SK-N-SH (cell line): ENCODE results near the gene KRT3. TPM values are rescaled to one million over a fixed set of nuclear protein-coding genes. Genes with fewer than 3 reads are reported as not detected.

Source experiments
- CTCF ChIA-PET: fragments of 300-600, 350-600 bp; formaldehyde crosslinking; extraction: SDS; loops from one replicate; lab custom pipeline; 2021; lab: Yijun Ruan, JAX
- POLR2A ChIA-PET: fragments of 350-600 bp; sonication (Branson Sonifier 250); formaldehyde crosslinking; extraction: SDS; loops from one replicate; lab custom pipeline; 2020; ENCODE audit warnings: antibody characterized with exemption, inconsistent platforms; lab: Yijun Ruan, JAX
- DNase-seq: peaks from one replicate; pipeline ENCODE4 v3.0.0; 2012
- H2AFZ ChIP-seq: fragments of 200-600 bp; sonication (generic); 2 replicates; pipeline ENCODE4 v1.8.1; 2016; ENCODE audit warnings: antibody characterized with exemption, mild to moderate bottlenecking, low read depth
- H3F3A ChIP-seq: fragments of 200-600 bp; sonication (generic); replicated peaks from 2 replicates; pipeline ENCODE3; 2016; ENCODE audit warnings: antibody characterized with exemption, mild to moderate bottlenecking; ENCODE audit not compliant: insufficient read depth
- H3K27ac ChIP-seq, 2 experiments: fragments of 200-500 bp in 1 of 2; fragments of 200-600 bp in 1 of 2; sonication (Bioruptor generic) in 1 of 2; sonication (generic), shearing (Covaris generic) in 1 of 2; 2 replicates each; pipeline versions ENCODE4 v1.5.1 to v1.6.1; 2014 to 2016; ENCODE audit warnings: low read depth in 2 of 2, inconsistent platforms in 1 of 2, low read length in 1 of 2, mild to moderate bottlenecking in 1 of 2, mixed read lengths in 1 of 2
- H3K27me3 ChIP-seq: fragments of 200-600 bp; sonication (generic), shearing (Covaris generic); 2 replicates; pipeline ENCODE4 v1.6.1; 2016; ENCODE audit warnings: mixed run types; ENCODE audit not compliant: insufficient read depth
- H3K36me3 ChIP-seq, 2 experiments: fragments of 200-500 bp in 1 of 2; fragments of 200-600 bp in 1 of 2; sonication (Bioruptor generic) in 1 of 2; sonication (generic) in 1 of 2; replicated peaks in 1 of 2; 2 replicates each; pipeline versions ENCODE3 to v1.5.1; 2014 to 2016; ENCODE audit warnings: low read length in 1 of 2, mild to moderate bottlenecking in 1 of 2; ENCODE audit not compliant: insufficient read depth in 2 of 2, control insufficient read depth in 1 of 2
- H3K4me1 ChIP-seq, 2 experiments: fragments of 200-500 bp in 1 of 2; fragments of 200-600 bp in 1 of 2; sonication (Bioruptor generic) in 1 of 2; sonication (generic), shearing (Covaris generic) in 1 of 2; 2 replicates each; pipeline versions ENCODE4 v1.5.1 to v1.6.1; 2014 to 2016; ENCODE audit warnings: low read depth in 1 of 2, low read length in 1 of 2, mixed run types in 1 of 2; ENCODE audit not compliant: insufficient read depth in 2 of 2, control insufficient read depth in 1 of 2
- H3K4me2 ChIP-seq: fragments of 200-600 bp; sonication (generic), shearing (Covaris generic); 2 replicates; pipeline ENCODE4 v1.6.1; 2017; ENCODE audit warnings: mixed run types
- H3K4me3 ChIP-seq, 2 experiments: fragments of 200-500 bp in 1 of 2; fragments of 200-600 bp in 1 of 2; sonication (Bioruptor generic) in 1 of 2; sonication (generic), shearing (Covaris generic) in 1 of 2; 2 replicates each; pipeline versions ENCODE4 v1.5.1 to v1.8.1; 2014 to 2016; ENCODE audit warnings: low read depth in 2 of 2, inconsistent platforms in 1 of 2, low read length in 1 of 2, mild to moderate bottlenecking in 1 of 2, mixed read lengths in 1 of 2, moderate library complexity in 1 of 2
- H3K79me2 ChIP-seq: fragments of 200-600 bp; sonication (generic); 2 replicates; pipeline ENCODE4 v1.8.1; 2017; ENCODE audit warnings: mild to moderate bottlenecking; ENCODE audit not compliant: insufficient read depth
- H3K9ac ChIP-seq: fragments of 200-600 bp; sonication (generic); 2 replicates; pipeline ENCODE4 v1.6.1; 2017; ENCODE audit warnings: mixed run types
- H3K9me2 ChIP-seq: fragments of 200-600 bp; sonication (generic); 2 replicates; pipeline ENCODE4 v1.6.1; 2017; ENCODE audit warnings: mixed run types
- H3K9me3 ChIP-seq: fragments of 200-600 bp; sonication (generic); 2 replicates; pipeline ENCODE4 v1.6.1; 2017; ENCODE audit warnings: mixed run types, mild to moderate bottlenecking, moderate library complexity
- H4K20me1 ChIP-seq: fragments of 200-600 bp; sonication (generic); 2 replicates; pipeline ENCODE4 v1.6.1; 2017; ENCODE audit warnings: mild to moderate bottlenecking, mixed run types; ENCODE audit not compliant: insufficient read depth
- ELF1 ChIP-seq: IDR thresholded peaks from 2 replicates; pipeline ENCODE4 v1.4.0; 2012
- EP300 ChIP-seq, 2 experiments: IDR thresholded peaks; 2 replicates each; pipeline versions ENCODE4 v1.4.0 to v1.6.1; 2012; ENCODE audit warnings: borderline replicate concordance in 1 of 2, low read depth in 1 of 2, low read length in 1 of 2
- EZH2phosphoT487 ChIP-seq: fragments of 200-600 bp; sonication (generic); IDR thresholded peaks from 2 replicates; pipeline ENCODE4 v1.6.1; 2017; ENCODE audit warnings: low read depth, mixed run types, mild to moderate bottlenecking, antibody characterized with exemption, moderate library complexity, borderline replicate concordance
- FOXJ3 ChIP-seq: sonication (generic); formaldehyde crosslinking; IDR thresholded peaks from 2 replicates; pipeline ENCODE4 v1.5.1; 2020; ENCODE audit warnings: mild to moderate bottlenecking, missing genetic modification reagents
- GATA2 ChIP-seq: sonication (generic); formaldehyde crosslinking; IDR thresholded peaks from 2 replicates; pipeline ENCODE4 v1.5.0; 2020; ENCODE audit warnings: mild to moderate bottlenecking, missing genetic modification reagents
- MXI1 ChIP-seq: IDR thresholded peaks from 2 replicates; pipeline ENCODE4 v1.6.1; 2012; ENCODE audit warnings: mild to moderate bottlenecking, low read depth, low read length, improper control_type of control experiment
- POLR2AphosphoS5 ChIP-seq: IDR thresholded peaks from 2 replicates; pipeline ENCODE4 v1.6.1; 2012; ENCODE audit warnings: low read depth, low read length
- RFX5 ChIP-seq: IDR thresholded peaks from 2 replicates; pipeline ENCODE4 v1.6.1; 2012; ENCODE audit warnings: mild to moderate bottlenecking, improper control_type of control experiment, low read length
- SIN3A ChIP-seq: IDR thresholded peaks from 2 replicates; pipeline ENCODE4 v1.6.1; 2012; ENCODE audit warnings: low read depth, mild to moderate bottlenecking, low read length, moderate library complexity, borderline replicate concordance
- WGBS: methylation state at CpG from one replicate; pipeline ENCODE4 v1.1.6; 2017; ENCODE audit warnings: low lambda C conversion rate; 5-methylcytosine and 5-hydroxymethylcytosine counted together
- polyA plus RNA-seq, 3 experiments: library from polyadenylated mRNA; depleted of rRNA; stranded (reverse); fragments of >200 nt; gene quantifications; 2 replicates each; pipeline ENCODE4 v1.2.3, GENCODE V29; 2012
- TF ChIP-seq, protein P1 (sequence below): fragments of 150-350 bp; IDR thresholded peaks from 2 replicates; pipeline ENCODE4 v1.6.1; 2016; ENCODE audit warnings: mild to moderate bottlenecking, low read depth, low read length
- TF ChIP-seq, protein P2 (sequence below): IDR thresholded peaks from 2 replicates; pipeline ENCODE4 v1.4.0; 2012; ENCODE audit warnings: low read depth, borderline replicate concordance
- TF ChIP-seq, protein P3 (sequence below): fragments of 150-350 bp; IDR thresholded peaks from 2 replicates; pipeline ENCODE4 v1.6.1; 2017; ENCODE audit warnings: antibody characterized with exemption, low read length, low read depth, borderline replicate concordance
- TF ChIP-seq, protein P4 (sequence below): IDR thresholded peaks from 2 replicates; pipeline ENCODE4; 2012

The KRT3 gene
- polyA plus RNA-seq, 1 of the 3 experiments (the other 2 are of a cell fraction), result not detected

DNA sequence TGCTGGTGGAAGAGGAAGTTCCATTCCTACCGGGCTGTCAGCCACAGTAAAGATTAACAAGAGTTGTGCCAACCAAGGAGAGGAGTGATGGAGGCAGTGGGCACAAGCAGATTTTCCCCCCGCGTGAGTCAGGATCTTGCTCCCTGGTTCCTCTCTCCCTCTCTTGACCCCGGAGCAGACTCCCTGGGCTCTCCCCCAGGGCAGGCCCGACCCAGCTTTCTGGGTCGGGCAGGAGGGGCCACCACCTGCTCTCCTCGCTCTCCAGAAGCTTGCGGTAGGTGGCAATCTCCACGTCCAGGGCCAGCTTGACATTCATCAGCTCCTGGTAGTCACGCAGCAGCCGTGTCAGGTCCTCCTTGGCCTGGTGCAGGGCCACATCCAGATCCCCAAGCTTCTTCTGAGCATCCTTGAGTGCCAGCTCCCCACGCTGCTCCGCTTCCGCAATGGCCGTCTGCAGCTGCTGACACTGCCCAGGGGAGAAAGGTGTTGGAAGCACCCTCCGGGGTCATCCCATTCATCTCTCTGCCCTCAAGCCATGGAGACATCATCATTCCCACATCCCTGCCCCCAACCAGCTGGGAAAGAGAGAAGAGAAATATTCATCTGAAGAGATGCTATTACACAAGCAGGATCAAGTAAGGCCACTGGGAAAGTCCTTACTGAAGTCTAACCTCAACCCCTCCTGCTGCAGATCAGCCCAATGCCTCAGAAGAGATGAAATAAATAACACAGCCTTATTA lies 27.0 kb upstream of the KRT3 start:
- DNase-seq, result no peak
- Histone ChIP-seq H3K9me3 (no peaks in the 10 kb centered on the region), H3K27me3 (peaks cover 55% of the 10 kb centered on the region), H2AFZ (no peak overlapping the region), H3K9me2 (no peaks in the 10 kb centered on the region), H3K27ac (no peak overlapping the region), H3K79me2 (no peaks in the 10 kb centered on the region), H4K20me1 (no peaks in the 10 kb centered on the region), H3F3A (no peaks in the 10 kb centered on the region), H3K4me1 (no peaks in the 10 kb centered on the region), H3K36me3 (no peaks in the 10 kb centered on the region), H3K4me3 (no peak overlapping the region), H3K4me2 (peak overlapping the region; percentile 5; the same call in 1 of the 2 replicates), H3K9ac (no peak overlapping the region)
- WGBS, result 53% methylated on average over 13 of the region's 16 CpGs
- POLR2A ChIA-PET, result no interaction called here
- CTCF ChIA-PET, result no interaction called here
- no peak for TF ChIP-seq RFX5
- TF ChIP-seq MXI1, result no peak
- no peak for TF ChIP-seq SIN3A
- TF ChIP-seq, protein P1, sequence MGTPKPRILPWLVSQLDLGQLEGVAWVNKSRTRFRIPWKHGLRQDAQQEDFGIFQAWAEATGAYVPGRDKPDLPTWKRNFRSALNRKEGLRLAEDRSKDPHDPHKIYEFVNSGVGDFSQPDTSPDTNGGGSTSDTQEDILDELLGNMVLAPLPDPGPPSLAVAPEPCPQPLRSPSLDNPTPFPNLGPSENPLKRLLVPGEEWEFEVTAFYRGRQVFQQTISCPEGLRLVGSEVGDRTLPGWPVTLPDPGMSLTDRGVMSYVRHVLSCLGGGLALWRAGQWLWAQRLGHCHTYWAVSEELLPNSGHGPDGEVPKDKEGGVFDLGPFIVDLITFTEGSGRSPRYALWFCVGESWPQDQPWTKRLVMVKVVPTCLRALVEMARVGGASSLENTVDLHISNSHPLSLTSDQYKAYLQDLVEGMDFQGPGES, result no peak
- TF ChIP-seq, protein P2, sequence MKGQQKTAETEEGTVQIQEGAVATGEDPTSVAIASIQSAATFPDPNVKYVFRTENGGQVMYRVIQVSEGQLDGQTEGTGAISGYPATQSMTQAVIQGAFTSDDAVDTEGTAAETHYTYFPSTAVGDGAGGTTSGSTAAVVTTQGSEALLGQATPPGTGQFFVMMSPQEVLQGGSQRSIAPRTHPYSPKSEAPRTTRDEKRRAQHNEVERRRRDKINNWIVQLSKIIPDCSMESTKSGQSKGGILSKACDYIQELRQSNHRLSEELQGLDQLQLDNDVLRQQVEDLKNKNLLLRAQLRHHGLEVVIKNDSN, result no peak
- TF ChIP-seq, protein P3, sequence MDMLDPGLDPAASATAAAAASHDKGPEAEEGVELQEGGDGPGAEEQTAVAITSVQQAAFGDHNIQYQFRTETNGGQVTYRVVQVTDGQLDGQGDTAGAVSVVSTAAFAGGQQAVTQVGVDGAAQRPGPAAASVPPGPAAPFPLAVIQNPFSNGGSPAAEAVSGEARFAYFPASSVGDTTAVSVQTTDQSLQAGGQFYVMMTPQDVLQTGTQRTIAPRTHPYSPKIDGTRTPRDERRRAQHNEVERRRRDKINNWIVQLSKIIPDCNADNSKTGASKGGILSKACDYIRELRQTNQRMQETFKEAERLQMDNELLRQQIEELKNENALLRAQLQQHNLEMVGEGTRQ, result no peak
- no peak for TF ChIP-seq EP300 (IDR thresholded peaks at IDR 0.05; ENCODE audit: borderline replicate concordance in 1 of 2, low read depth in 1 of 2, low read length in 1 of 2)
- TF ChIP-seq POLR2AphosphoS5, result no peak
- TF ChIP-seq GATA2 (CRISPR knock-in tag), result no peak
- TF ChIP-seq ELF1, result no peak
- TF ChIP-seq, protein P4, sequence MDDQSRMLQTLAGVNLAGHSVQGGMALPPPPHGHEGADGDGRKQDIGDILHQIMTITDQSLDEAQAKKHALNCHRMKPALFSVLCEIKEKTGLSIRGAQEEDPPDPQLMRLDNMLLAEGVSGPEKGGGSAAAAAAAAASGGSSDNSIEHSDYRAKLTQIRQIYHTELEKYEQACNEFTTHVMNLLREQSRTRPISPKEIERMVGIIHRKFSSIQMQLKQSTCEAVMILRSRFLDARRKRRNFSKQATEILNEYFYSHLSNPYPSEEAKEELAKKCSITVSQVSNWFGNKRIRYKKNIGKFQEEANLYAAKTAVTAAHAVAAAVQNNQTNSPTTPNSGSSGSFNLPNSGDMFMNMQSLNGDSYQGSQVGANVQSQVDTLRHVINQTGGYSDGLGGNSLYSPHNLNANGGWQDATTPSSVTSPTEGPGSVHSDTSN, result no peak
- TF ChIP-seq EZH2phosphoT487, result no peak
- no peak for TF ChIP-seq FOXJ3 (CRISPR knock-in tag)
